Small intestine (tissue), 16 donors: ENCODE results near the gene RTF1. TPM values are rescaled to one million over a fixed set of nuclear protein-coding genes. Genes with fewer than 3 reads are reported as not detected.
"Not testable (repeated sequence)": the region's sequence is repeated elsewhere in the genome, so short reads cannot be mapped to it uniquely, and the experiment has no call there.

Experiments used
- DNase-seq, 2 donors: peaks; one replicate each; pipeline versions ENCODE4 v3.0.0 to v3.0.0-alpha.2; 2013
- FAIRE-seq: peaks from 2 replicates; lab custom pipeline; 2012; peaks lifted over from hg19 to GRCh38; lab: Jason Lieb, UNC
- H3K27ac ChIP-seq, 3 donors: one replicate each; pipeline ENCODE4 v1.5.1; 2013; ENCODE audit warnings: low read length in 2 of 3, mild to moderate bottlenecking in 2 of 3, control low read depth in 1 of 3, inconsistent platforms in 1 of 3, low read depth in 1 of 3, moderate library complexity in 1 of 3
- H3K27me3 ChIP-seq, 3 donors: one replicate each; pipeline ENCODE4 v1.6.1; 2013; ENCODE audit warnings: low read length in 3 of 3, inconsistent platforms in 1 of 3; ENCODE audit not compliant: control insufficient read depth in 3 of 3, insufficient read depth in 3 of 3
- H3K36me3 ChIP-seq, 3 donors: one replicate each; pipeline ENCODE4 v1.6.1; 2013; ENCODE audit warnings: low read length in 3 of 3, inconsistent platforms in 1 of 3, low read depth in 1 of 3, mild to moderate bottlenecking in 1 of 3, moderate library complexity in 1 of 3; ENCODE audit not compliant: control insufficient read depth in 3 of 3, insufficient read depth in 2 of 3
- H3K4me1 ChIP-seq, 3 donors: one replicate each; pipeline ENCODE4 v1.6.1; 2013; ENCODE audit warnings: low read length in 2 of 3, inconsistent platforms in 1 of 3, low read depth in 1 of 3, mild to moderate bottlenecking in 1 of 3, moderate library complexity in 1 of 3; ENCODE audit not compliant: control insufficient read depth in 3 of 3, insufficient read depth in 2 of 3
- H3K4me3 ChIP-seq, 3 donors: one replicate each; pipeline ENCODE4 v1.5.1; 2013; ENCODE audit warnings: low read length in 3 of 3, control low read depth in 1 of 3, inconsistent platforms in 1 of 3, low read depth in 1 of 3, mild to moderate bottlenecking in 1 of 3, moderate library complexity in 1 of 3
- H3K9me3 ChIP-seq, 2 donors: one replicate each; pipeline ENCODE4 v1.6.1; 2013; ENCODE audit warnings: low read depth in 1 of 2, low read length in 1 of 2; ENCODE audit not compliant: control insufficient read depth in 2 of 2, insufficient read depth in 1 of 2
- WGBS, 3 donors: extraction: QIAGEN DNeasy Blood & Tissue Kit; methylation state at CpG; one replicate each; pipeline ENCODE4 v1.1.7; 2013; 5-methylcytosine and 5-hydroxymethylcytosine counted together
- long read RNA-seq, 10 donors: transcript quantifications; one replicate each; lab custom pipeline, GENCODE V29; 2026
- polyA plus RNA-seq, 4 donors: library from polyadenylated mRNA; stranded (reverse) in 3 of 4; unstranded in 1 of 4; fragments of 200-250 nt in 3 of 4; fragments of 120-200 nt in 1 of 4; gene quantifications; one replicate each; pipeline versions ENCODE4 v1.2.1 to v1.2.3, GENCODE V29; 2013
- donor health status: healthy with polysubstance abuse.
- donor health status: control.
- donor health status: control.
- donor health status: Bipolar disorder and iron deficiency.
- donor health status: healthy.

RTF1 gene
- polyA plus RNA-seq: 10 to 100 TPM; 18.0 to 38.4 (median 25.0) TPM
- long read RNA-seq, donor 1: 0 reads
- long read RNA-seq, donor 2, full-length matches to known transcripts: 2 of 2 reads
- long read RNA-seq, donor 2, partial matches to known transcripts: 0 of 2 reads
- long read RNA-seq, donor 2, other reads (novel, unspliced or antisense): 0 of 2 reads
- long read RNA-seq, donor 3, full-length matches to known transcripts: 1 of 15 reads
- long read RNA-seq, donor 3, partial matches to known transcripts: 14 of 15 reads
- long read RNA-seq, donor 3, other reads (novel, unspliced or antisense): 0 of 15 reads
- long read RNA-seq, donor 4, partial matches to known transcripts: 0 of 1 reads
- long read RNA-seq, donor 4, other reads (novel, unspliced or antisense): 0 of 1 reads
- long read RNA-seq, donor 5: 0 reads
- long read RNA-seq, donor 6: 0 reads
- long read RNA-seq, donor 7, full-length matches to known transcripts: 6 of 91 reads
- long read RNA-seq, donor 7, partial matches to known transcripts: 85 of 91 reads
- long read RNA-seq, donor 7, other reads (novel, unspliced or antisense): 0 of 91 reads
- long read RNA-seq, donor 8, full-length matches to known transcripts: 1 of 1 reads
- long read RNA-seq, donor 8, partial matches to known transcripts: 0 of 1 reads
- long read RNA-seq, donor 8, other reads (novel, unspliced or antisense): 0 of 1 reads
- long read RNA-seq, donor 9, full-length matches to known transcripts: 2 of 2 reads
- long read RNA-seq, donor 9, partial matches to known transcripts: 0 of 2 reads
- long read RNA-seq, donor 9, other reads (novel, unspliced or antisense): 0 of 2 reads
- long read RNA-seq, donor 10, full-length matches to known transcripts: 2 of 18 reads
- long read RNA-seq, donor 10, partial matches to known transcripts: 16 of 18 reads
- long read RNA-seq, donor 10, other reads (novel, unspliced or antisense): 0 of 18 reads

- H3K36me3 ChIP-seq: no peaks in the 10 kb centered on the region
- peaks cover 0 to 15% (median 2%) of the 10 kb centered on the region in 3 donors for H3K4me1 ChIP-seq
- peak; percentile 92 to 98 for DNase-seq
- H3K27me3 ChIP-seq: no peaks in the 10 kb centered on the region
- H3K4me3 ChIP-seq: peak within 1 kb of the TSS; percentile 78 to 90 (median 84)
- peak within 1 kb of the TSS; percentile 66 to 88 (median 86) for H3K27ac ChIP-seq
- H3K9me3 ChIP-seq: no peaks in the 10 kb centered on the region
- 0 to 1% (median 0%) methylated on average over 49 to 74 of the region's 74 CpGs for WGBS, 3 donors
- FAIRE-seq: no peak
Observed at GRCh38 chr15:41416742-41417417, at the start of gene RTF1. Gene RTF1, plus strand, starts transcription at chr15:41417095. Its CDS starts 21 bp downstream, at chr15:41417116.

GRCh38 chr15:41367418-41367817 is 49.5 kb upstream of the RTF1 start:
- Histone ChIP-seq H3K9me3 (no peaks in the 10 kb centered on the region), H3K4me3 (no peak overlapping the region)
- no peak for FAIRE-seq

GRCh38 chr15:41377978-41378377 is 38.9 kb upstream of the RTF1 start:
- Histone ChIP-seq H3K36me3 (peaks cover 0 to 28% (median 0%) of the 10 kb centered on the region in 3 donors), H3K9me3 (no peaks in the 10 kb centered on the region), H3K27ac (no peak overlapping the region), H3K27me3 (no peaks in the 10 kb centered on the region), H3K4me1 (no peaks in the 10 kb centered on the region), H3K4me3 (no peak overlapping the region)
- DNase-seq (no peak), FAIRE-seq (no peak)
- WGBS, 3 donors: 96 to 100% (median 98%) methylated on average over 4 of the region's 4 CpGs

More at GRCh38 chr15:41367418-41367817, 49.5 kb upstream of the RTF1 start:
- Histone ChIP-seq H3K27me3 (no peaks in the 10 kb centered on the region), H3K27ac (no peak overlapping the region), H3K4me1 (no peaks in the 10 kb centered on the region), H3K36me3 (peaks cover 0 to 46% (median 0%) of the 10 kb centered on the region in 3 donors)
- DNase-seq: no peak
- WGBS, 3 donors: 83 to 89% (median 87%) methylated on average over 3 of the region's 3 CpGs

- not testable (repeated sequence) for FAIRE-seq, H3K27ac ChIP-seq, H3K27me3 ChIP-seq, H3K4me3 ChIP-seq, H3K9me3 ChIP-seq, DNase-seq, H3K4me1 ChIP-seq
- H3K36me3 ChIP-seq: peaks cover 4 to 16% (median 9%) of the 10 kb centered on the region in 3 donors
- 96 to 97% (median 97%) methylated on average over 9 of the region's 9 CpGs for WGBS, 3 donors
Observed at GRCh38 chr15:41383974-41384749, 32.7 kb upstream of the RTF1 start.

GRCh38 chr15:41387646-41388045 is 29.2 kb upstream of the RTF1 start:
- H3K36me3 ChIP-seq: peaks cover 4 to 23% (median 9%) of the 10 kb centered on the region in 3 donors
- WGBS, 3 donors: 89 to 91% (median 90%) methylated on average over 6 of the region's 6 CpGs
- H3K4me3 ChIP-seq: no peak overlapping the region

GRCh38 chr15:41392659-41393058 is 24.2 kb upstream of the RTF1 start:
- H3K27ac ChIP-seq: no peak overlapping the region
- no peak for FAIRE-seq
- no peak for DNase-seq
- H3K27me3 ChIP-seq: no peaks in the 10 kb centered on the region
- WGBS, 3 donors: 93 to 94% (median 94%) methylated on average over 2 of the region's 2 CpGs
- peaks cover 4 to 36% (median 9%) of the 10 kb centered on the region in 3 donors for H3K36me3 ChIP-seq
- no peaks in the 10 kb centered on the region for H3K9me3 ChIP-seq
- H3K4me1 ChIP-seq: no peaks in the 10 kb centered on the region
- no peak overlapping the region for H3K4me3 ChIP-seq

More at GRCh38 chr15:41387646-41388045, 29.2 kb upstream of the RTF1 start:
- Histone ChIP-seq H3K9me3 (no peaks in the 10 kb centered on the region), H3K27ac (no peak overlapping the region), H3K27me3 (no peaks in the 10 kb centered on the region), H3K4me1 (no peaks in the 10 kb centered on the region)
- FAIRE-seq (no peak), DNase-seq (no peak)

GRCh38 chr15:41394924-41395323 is 22.0 kb upstream of the RTF1 start:
- H3K27me3 ChIP-seq: no peaks in the 10 kb centered on the region
- no peak overlapping the region for H3K27ac ChIP-seq
- no peak for FAIRE-seq
- H3K36me3 ChIP-seq: peaks cover 4 to 34% (median 4%) of the 10 kb centered on the region in 3 donors
- H3K9me3 ChIP-seq: no peaks in the 10 kb centered on the region
- H3K4me1 ChIP-seq: no peaks in the 10 kb centered on the region
- DNase-seq: no peak
- 96 to 99% (median 97%) methylated on average over 4 of the region's 4 CpGs for WGBS, 3 donors
- H3K4me3 ChIP-seq: no peak overlapping the region
